Activated naive CD4-positive, alpha-beta T cell treated with anti-CD3 and anti-CD28 coated beads for 36 hours (primary cell): ENCODE measurements around the gene GBX2. TPM values are rescaled to one million over a fixed set of nuclear protein-coding genes. Genes with fewer than 3 reads are reported as not detected.
"Not testable (repeated sequence)": the region's sequence is repeated elsewhere in the genome, so short reads cannot be mapped to it uniquely, and the experiment has no call there.

Source experiments
- CTCF ChIA-PET: fragments of 350-600 bp; sonication (Branson Sonifier 250); formaldehyde crosslinking; loops from one replicate; lab custom pipeline; 2021; ENCODE audit warnings: antibody characterized with exemption; lab: Charles Lee
- DNase-seq: peaks from one replicate; pipeline ENCODE4 v3.0.0-alpha.2; 2020
- H3K27ac Mint-ChIP-seq: one replicate; pipeline ENCODE4 v1.8.0; 2021; ENCODE audit warnings: mild to moderate bottlenecking, mixed read lengths
- H3K27me3 Mint-ChIP-seq: one replicate; pipeline ENCODE4 v1.8.0; 2021; ENCODE audit warnings: low read depth, mixed read lengths
- H3K36me3 Mint-ChIP-seq: one replicate; pipeline ENCODE4 v1.8.0; 2021; ENCODE audit warnings: low read depth, mixed read lengths
- H3K4me1 Mint-ChIP-seq: one replicate; pipeline ENCODE4 v1.8.0; 2021; ENCODE audit warnings: low read depth, mixed read lengths
- H3K4me3 Mint-ChIP-seq: one replicate; pipeline ENCODE4 v1.8.0; 2021; ENCODE audit warnings: mild to moderate bottlenecking, moderate library complexity, mixed read lengths
- H3K9me3 Mint-ChIP-seq: one replicate; pipeline ENCODE4 v1.8.0; 2021; ENCODE audit warnings: mixed read lengths
- intact Hi-C: fragments of 100-400 bp; cut with micrococcal nuclease; formaldehyde crosslinking; loops from one replicate; pipeline ENCODE4 v1.15.1; 2023
- total RNA-seq, 2 experiments: library from RNA; stranded (reverse); gene quantifications; one replicate each; pipeline ENCODE4 v1.2.3, GENCODE V29; 2021

The GBX2 gene
- total RNA-seq, 2 experiments from 2014 or later, result not detected

GRCh38 chr2:236157815-236158498, 10.2 kb downstream of the GBX2 start:
- H3K4me3 Mint-ChIP-seq, result no peak overlapping the region
- H3K4me1 Mint-ChIP-seq, result no peaks in the 10 kb centered on the region
- DNase-seq, result no peak
- intact Hi-C loops, result no loop called here
- no peak overlapping the region for H3K27ac Mint-ChIP-seq
- peaks cover 55% of the 10 kb centered on the region for H3K27me3 Mint-ChIP-seq
- peaks cover 1% of the 10 kb centered on the region for H3K36me3 Mint-ChIP-seq
- H3K9me3 Mint-ChIP-seq, result peaks cover 7% of the 10 kb centered on the region
- CTCF ChIA-PET, result no interaction called here

DNA sequence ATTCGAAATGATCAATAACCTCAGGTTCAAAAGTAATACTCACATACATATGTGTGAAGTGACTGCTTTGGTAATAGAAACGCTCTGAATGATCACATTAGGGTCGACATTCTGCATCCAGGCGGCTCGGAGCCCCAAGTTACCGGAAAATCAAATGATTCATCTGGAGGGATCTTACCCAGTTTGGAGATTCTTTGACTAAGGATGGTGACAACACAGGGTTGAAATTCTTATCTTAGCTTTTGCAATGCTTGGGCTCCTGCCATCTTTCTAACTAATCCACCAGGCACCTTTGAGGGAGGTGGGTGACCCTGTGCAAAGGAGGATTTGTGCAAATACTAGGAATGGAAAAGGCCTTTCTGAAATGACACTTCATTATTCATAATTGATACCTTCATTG, 10.8 kb downstream of the GBX2 start:
- H3K27me3 Mint-ChIP-seq, result peaks cover 50% of the 10 kb centered on the region
- H3K4me3 Mint-ChIP-seq, result no peak overlapping the region
- intact Hi-C loops, result no loop called here
- no peak for DNase-seq
- no peak overlapping the region for H3K27ac Mint-ChIP-seq
- H3K4me1 Mint-ChIP-seq, result no peaks in the 10 kb centered on the region
- CTCF ChIA-PET, result no interaction called here
- H3K36me3 Mint-ChIP-seq, result peaks cover 1% of the 10 kb centered on the region
- peaks cover 7% of the 10 kb centered on the region for H3K9me3 Mint-ChIP-seq

DNA sequence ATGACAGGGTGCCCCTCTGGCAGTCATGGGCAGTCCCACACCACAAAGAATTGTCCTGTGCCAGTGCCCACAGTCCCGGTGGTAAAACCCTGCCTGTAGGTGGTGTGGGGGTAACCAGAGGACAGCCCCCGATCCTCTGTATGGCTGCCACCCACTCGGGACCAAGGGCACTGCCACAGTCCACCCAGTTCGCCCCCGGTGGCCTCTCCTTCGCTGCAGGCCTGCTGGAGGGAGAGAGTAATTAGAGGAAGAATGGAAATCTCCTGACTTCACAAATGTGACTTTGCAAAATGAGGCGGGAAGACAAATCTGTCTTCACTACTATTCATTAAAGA, 11.4 kb downstream of the GBX2 start:
- CTCF ChIA-PET, result no interaction called here
- DNase-seq, result no peak
- Mint-ChIP-seq H3K27ac (no peak overlapping the region), H3K4me1 (no peaks in the 10 kb centered on the region), H3K9me3 (peaks cover 8% of the 10 kb centered on the region), H3K27me3 (peaks cover 45% of the 10 kb centered on the region), H3K4me3 (no peak overlapping the region), H3K36me3 (peaks cover 1% of the 10 kb centered on the region)
- intact Hi-C loops, result no loop called here

DNA sequence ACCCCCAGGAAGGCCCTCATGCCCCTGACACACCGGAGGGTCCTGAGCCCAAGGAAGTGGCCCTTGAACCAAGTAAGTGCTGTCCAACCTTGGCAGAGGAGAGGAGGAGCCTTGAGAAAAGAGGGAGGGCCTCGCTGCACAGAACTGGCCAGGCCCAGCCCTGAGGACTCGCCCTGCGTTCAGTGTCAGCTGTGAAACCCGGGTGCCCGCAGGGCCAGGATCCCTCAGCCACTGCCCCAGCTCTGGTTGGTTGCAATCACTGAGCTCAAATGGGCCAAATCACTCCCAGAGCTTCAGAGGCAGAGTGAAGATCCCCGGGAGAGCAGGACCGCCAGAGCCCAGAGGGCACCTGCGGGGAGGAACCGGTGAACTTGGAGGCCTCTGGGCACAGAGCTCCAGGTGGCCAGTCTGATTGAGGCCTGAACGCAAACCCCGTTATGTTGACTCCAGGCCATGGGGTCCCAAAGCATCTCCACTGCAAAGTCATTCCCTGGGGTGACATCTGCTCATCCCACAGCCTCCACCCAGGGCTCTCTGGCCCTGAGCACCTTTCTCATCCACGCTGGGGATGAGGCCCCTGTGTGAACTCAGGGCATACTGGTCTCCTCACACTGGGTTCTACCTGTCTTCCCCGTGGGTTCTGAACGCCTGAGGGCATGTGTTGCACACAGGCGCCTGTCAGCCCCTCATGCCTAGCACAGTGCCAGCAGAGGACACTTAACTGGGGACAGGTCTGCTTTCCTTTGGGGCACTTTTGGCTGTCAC, 11.9 kb downstream of the GBX2 start:
- Mint-ChIP-seq H3K27ac (no peak overlapping the region), H3K4me3 (no peak overlapping the region), H3K36me3 (peaks cover 1% of the 10 kb centered on the region), H3K9me3 (peaks cover 10% of the 10 kb centered on the region), H3K27me3 (peaks cover 41% of the 10 kb centered on the region), H3K4me1 (no peaks in the 10 kb centered on the region)
- intact Hi-C loops, result no loop called here
- DNase-seq, result no peak
- CTCF ChIA-PET, result no interaction called here

DNA sequence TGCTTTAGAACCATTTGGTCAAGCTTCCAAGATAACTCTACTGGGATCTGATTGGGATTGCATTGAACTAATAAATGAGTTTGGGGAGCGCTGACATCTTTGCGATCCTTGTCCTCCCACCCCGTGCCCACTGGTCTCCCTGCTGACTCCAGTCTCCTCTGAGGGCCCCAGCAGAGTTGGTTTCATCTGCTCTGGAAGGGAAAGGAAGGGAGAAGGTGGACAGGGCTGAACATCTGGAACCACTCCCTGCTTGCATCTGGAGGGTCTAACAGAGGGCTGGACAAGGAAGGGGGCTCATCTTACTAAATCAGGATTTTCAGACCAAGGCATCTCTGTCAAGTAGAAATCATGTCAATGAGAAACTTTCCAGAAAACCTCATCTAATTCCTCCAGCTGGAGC, 12.8 kb downstream of the GBX2 start:
- CTCF ChIA-PET, result no interaction called here

GRCh38 chr2:236146436-236146835, 21.8 kb downstream of the GBX2 start:
- Mint-ChIP-seq H3K36me3 (no peaks in the 10 kb centered on the region), H3K4me1 (no peaks in the 10 kb centered on the region), H3K27ac (no peak overlapping the region), H3K4me3 (no peak overlapping the region), H3K9me3 (peaks cover 10% of the 10 kb centered on the region), H3K27me3 (peaks cover 20% of the 10 kb centered on the region)
- intact Hi-C loops, result no loop called here
- CTCF ChIA-PET, result no interaction called here
- no peak for DNase-seq

More for the DNA sequence above, 12.8 kb downstream of the GBX2 start:
- H3K27me3 Mint-ChIP-seq, result peaks cover 33% of the 10 kb centered on the region
- H3K27ac Mint-ChIP-seq, result no peak overlapping the region
- intact Hi-C loops, result no loop called here
- H3K4me1 Mint-ChIP-seq, result no peaks in the 10 kb centered on the region
- peaks cover 1% of the 10 kb centered on the region for H3K36me3 Mint-ChIP-seq
- H3K4me3 Mint-ChIP-seq, result no peak overlapping the region
- no peak for DNase-seq
- H3K9me3 Mint-ChIP-seq, result peaks cover 16% of the 10 kb centered on the region

GRCh38 chr2:236143811-236144210, 24.4 kb downstream of the GBX2 start:
- CTCF ChIA-PET, result no interaction called here
- H3K27ac Mint-ChIP-seq, result no peak overlapping the region
- no peaks in the 10 kb centered on the region for H3K4me1 Mint-ChIP-seq

GRCh38 chr2:236141616-236142015, 26.6 kb downstream of the GBX2 start:
- H3K4me3 Mint-ChIP-seq, H3K4me1 Mint-ChIP-seq, H3K36me3 Mint-ChIP-seq, DNase-seq, H3K9me3 Mint-ChIP-seq, CTCF ChIA-PET, H3K27ac Mint-ChIP-seq, intact Hi-C loops: not testable (repeated sequence)
- H3K27me3 Mint-ChIP-seq, result peaks cover 29% of the 10 kb centered on the region

More at GRCh38 chr2:236143811-236144210, 24.4 kb downstream of the GBX2 start:
- H3K9me3 Mint-ChIP-seq, result no peaks in the 10 kb centered on the region
- DNase-seq, result no peak
- H3K4me3 Mint-ChIP-seq, result no peak overlapping the region
- no peaks in the 10 kb centered on the region for H3K36me3 Mint-ChIP-seq
- peaks cover 28% of the 10 kb centered on the region for H3K27me3 Mint-ChIP-seq
- intact Hi-C loops, result no loop called here

GRCh38 chr2:236137066-236137465, 31.1 kb downstream of the GBX2 start:
- H3K36me3 Mint-ChIP-seq, result no peaks in the 10 kb centered on the region
- CTCF ChIA-PET, result no interaction called here
- no peak overlapping the region for H3K27ac Mint-ChIP-seq
- no peak for DNase-seq
- H3K9me3 Mint-ChIP-seq, result no peaks in the 10 kb centered on the region
- intact Hi-C loops, result no loop called here
- no peaks in the 10 kb centered on the region for H3K4me1 Mint-ChIP-seq
- no peak overlapping the region for H3K4me3 Mint-ChIP-seq
- H3K27me3 Mint-ChIP-seq, result peaks cover 12% of the 10 kb centered on the region

- H3K27ac Mint-ChIP-seq, result no peak overlapping the region
- H3K36me3 Mint-ChIP-seq, result no peaks in the 10 kb centered on the region
- no peak overlapping the region for H3K4me3 Mint-ChIP-seq
- intact Hi-C loops, result no loop called here
- peaks cover 10% of the 10 kb centered on the region for H3K27me3 Mint-ChIP-seq
- H3K9me3 Mint-ChIP-seq, result no peaks in the 10 kb centered on the region
- H3K4me1 Mint-ChIP-seq, result no peaks in the 10 kb centered on the region
- no peak for DNase-seq
- CTCF ChIA-PET, result no interaction called here
Observed at GRCh38 chr2:236136538-236136937, 31.6 kb downstream of the GBX2 start.

DNA sequence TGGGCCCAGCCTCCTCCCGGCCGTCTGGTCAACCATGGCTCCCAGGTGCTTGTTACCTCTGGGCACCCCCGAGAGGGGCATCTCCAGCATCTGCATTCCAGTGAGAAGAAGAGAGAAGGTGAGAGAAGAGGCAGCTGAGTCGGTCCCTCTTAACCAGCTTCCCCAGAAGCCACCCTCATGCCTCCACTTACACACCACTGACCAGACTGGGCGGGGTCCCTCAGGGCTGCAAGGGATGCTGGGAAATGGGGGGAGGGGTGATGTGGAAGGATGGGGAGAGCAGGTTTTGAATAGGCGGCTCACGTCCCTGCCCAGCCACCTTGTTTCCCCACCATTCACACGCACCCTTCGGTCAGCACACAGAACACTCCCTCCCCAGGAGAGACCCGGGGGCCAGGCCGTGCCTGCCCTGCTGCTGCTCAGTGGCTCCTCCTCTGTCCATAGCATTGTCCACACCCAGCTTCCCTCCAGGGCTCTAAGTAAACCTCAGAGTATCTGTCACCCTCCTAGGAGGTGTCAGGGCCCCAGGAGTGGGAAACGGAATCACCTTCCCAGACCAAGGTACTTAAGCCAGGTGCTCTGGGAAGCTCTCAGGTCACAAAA, 34.7 kb downstream of the GBX2 start:
- intact Hi-C loops, result no loop called here
- Mint-ChIP-seq H3K27me3 (no peaks in the 10 kb centered on the region), H3K9me3 (no peaks in the 10 kb centered on the region), H3K36me3 (no peaks in the 10 kb centered on the region), H3K27ac (no peak overlapping the region), H3K4me3 (no peak overlapping the region), H3K4me1 (no peaks in the 10 kb centered on the region)
- CTCF ChIA-PET, result no interaction called here
- DNase-seq, result no peak

DNA sequence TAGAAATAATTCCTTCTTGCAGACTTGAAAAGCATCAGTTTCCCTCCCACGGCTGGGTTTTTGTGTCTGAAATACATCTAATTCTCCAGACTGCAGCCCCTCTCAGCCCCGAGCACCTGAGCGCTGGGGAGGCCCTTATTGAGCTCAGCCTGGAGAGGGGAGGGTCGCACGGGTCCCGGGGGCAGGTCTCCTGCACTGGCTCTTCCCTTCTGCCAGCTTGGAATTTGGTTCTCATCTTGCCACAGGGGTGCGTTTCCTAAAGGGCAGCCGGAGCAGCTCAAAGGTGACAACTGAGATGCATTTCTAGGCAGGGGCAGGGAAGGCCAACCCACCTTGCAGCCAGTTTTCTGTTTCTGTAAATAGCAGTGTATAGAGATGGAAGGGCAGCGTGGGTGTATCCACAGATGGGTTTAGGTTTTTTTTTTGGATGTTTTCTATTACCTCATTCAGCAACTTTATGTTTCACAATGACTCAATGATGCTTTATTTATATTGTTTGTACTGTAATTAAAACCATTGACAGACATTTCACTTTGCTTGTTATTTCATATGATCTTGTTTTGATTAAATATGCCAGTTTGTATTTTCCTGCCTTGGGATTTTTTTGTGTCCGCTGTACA, 37.0 kb downstream of the GBX2 start:
- Mint-ChIP-seq H3K9me3 (no peaks in the 10 kb centered on the region), H3K4me1 (no peaks in the 10 kb centered on the region), H3K4me3 (no peak overlapping the region), H3K36me3 (no peaks in the 10 kb centered on the region), H3K27ac (no peak overlapping the region), H3K27me3 (no peaks in the 10 kb centered on the region)
- intact Hi-C loops, result no loop called here
- CTCF ChIA-PET, result no interaction called here
- DNase-seq, result no peak
